Fibroblast of the aortic adventitia (primary cell): ENCODE data around the gene ACP6. TPM values are rescaled to one million over a fixed set of nuclear protein-coding genes. Genes with fewer than 3 reads are reported as not detected.

Source experiments
- DNase-seq: peaks from one replicate; pipeline ENCODE4 v3.0.0-alpha.2; 2010; ENCODE audit warnings: low read depth
- H3K4me3 ChIP-seq: 2 replicates; pipeline ENCODE4 v1.5.1; 2011; ENCODE audit warnings: low read depth, mild to moderate bottlenecking, control low read depth, low read length, moderate library complexity
- total RNA-seq: library from RNA; depleted of rRNA; stranded (reverse); fragments of >200 nt; gene quantifications from 2 replicates; pipeline ENCODE4 v1.2.3, GENCODE V29; 2012; ENCODE audit warnings: low replicate concordance
- TF ChIP-seq, protein P1 (sequence below): IDR thresholded peaks from 2 replicates; pipeline ENCODE4 v1.5.1; 2011; ENCODE audit warnings: mild to moderate bottlenecking, low read length, control low read depth, inconsistent platforms; ENCODE audit not compliant: insufficient read depth

Gene ACP6
- total RNA-seq, 1 donor: 3.5 TPM

DNA sequence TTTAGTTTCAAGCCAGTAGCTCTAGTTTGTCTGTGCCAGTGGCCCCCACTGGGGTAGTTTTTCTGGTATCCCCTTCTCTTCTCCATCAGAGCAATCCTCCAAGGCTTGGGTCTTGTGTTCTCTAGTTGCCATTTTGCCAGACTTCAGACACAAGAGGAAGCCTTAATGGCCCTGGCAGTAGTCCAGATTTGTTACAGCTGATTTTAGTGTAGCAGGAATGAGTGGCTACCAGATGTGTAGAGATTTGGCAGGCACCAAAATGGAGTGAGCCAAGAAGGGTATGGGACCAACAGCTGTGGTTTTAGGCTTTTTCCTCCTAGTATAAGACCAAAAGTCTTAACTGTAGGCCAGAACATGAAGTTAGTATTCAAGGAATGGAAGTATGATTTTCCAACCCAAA, 56.8 kb downstream of the ACP6 start:
- no peak overlapping the region for H3K4me3 ChIP-seq
- peak; percentile 49 for DNase-seq
- TF ChIP-seq, protein P1, sequence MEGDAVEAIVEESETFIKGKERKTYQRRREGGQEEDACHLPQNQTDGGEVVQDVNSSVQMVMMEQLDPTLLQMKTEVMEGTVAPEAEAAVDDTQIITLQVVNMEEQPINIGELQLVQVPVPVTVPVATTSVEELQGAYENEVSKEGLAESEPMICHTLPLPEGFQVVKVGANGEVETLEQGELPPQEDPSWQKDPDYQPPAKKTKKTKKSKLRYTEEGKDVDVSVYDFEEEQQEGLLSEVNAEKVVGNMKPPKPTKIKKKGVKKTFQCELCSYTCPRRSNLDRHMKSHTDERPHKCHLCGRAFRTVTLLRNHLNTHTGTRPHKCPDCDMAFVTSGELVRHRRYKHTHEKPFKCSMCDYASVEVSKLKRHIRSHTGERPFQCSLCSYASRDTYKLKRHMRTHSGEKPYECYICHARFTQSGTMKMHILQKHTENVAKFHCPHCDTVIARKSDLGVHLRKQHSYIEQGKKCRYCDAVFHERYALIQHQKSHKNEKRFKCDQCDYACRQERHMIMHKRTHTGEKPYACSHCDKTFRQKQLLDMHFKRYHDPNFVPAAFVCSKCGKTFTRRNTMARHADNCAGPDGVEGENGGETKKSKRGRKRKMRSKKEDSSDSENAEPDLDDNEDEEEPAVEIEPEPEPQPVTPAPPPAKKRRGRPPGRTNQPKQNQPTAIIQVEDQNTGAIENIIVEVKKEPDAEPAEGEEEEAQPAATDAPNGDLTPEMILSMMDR: no peak

DNA sequence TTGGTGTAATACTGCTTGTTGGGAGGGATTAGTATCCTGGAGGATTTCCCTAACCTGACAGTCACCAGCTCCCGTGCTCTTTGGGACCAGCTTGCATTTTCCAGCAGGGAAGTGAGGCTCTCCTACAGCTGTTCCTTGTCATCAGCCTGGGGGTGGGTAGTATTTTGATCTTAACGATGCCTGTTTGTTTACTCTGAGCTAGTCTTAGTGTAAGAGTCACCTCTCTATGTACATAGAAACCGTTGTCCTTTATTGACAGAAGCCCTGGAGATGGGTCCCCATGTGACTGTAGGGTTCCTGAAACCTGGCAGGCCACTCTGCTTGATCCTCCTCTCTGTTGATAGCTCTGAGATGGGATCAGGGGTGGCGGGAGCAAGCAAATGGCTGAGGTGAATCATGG, 58.0 kb downstream of the ACP6 start:
- TF ChIP-seq, protein P1: no peak
- H3K4me3 ChIP-seq: no peak overlapping the region
- DNase-seq: no peak

DNA sequence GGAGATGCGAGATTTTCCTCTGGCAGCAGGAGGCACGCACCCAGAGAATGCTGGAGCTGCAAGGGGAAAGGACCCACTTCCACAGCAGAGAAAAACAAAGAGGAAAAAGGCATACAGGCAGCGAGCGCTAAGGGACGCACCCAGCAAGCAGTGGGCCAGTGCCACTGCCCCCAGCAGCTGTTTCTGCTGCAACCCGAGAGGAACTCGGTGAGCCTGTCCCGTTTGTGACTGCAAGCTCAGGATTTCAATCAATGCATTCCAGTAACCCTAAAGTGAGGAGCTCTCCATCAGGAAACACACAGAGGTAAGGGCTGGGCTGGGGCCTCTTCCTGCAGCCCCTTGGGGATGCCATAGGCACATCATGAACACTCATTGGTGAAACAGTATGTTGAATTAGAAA, 58.7 kb downstream of the ACP6 start:
- DNase-seq: no peak
- H3K4me3 ChIP-seq: no peak overlapping the region
- TF ChIP-seq, protein P1: no peak

DNA sequence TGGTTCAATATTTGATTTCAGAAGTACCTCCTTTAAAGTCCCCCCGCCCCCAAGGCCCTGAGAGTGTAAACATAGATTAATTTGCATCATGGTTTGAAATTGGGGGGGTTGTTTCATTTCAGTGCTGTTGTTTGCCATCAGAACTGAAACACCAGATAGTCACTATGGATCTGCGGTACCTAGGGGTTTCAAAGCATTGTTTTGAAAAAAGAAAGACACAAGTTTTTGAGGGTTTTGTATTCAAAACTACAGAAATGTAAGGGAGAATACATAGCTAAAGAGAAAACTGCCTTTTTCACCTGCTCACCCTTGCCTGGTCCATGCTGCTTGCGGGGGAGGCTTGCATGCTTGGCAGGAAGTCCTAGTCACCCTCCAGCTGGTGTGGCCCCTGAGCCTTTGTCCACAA, 59.3 kb downstream of the ACP6 start:
- TF ChIP-seq, protein P1: no peak
- H3K4me3 ChIP-seq: no peak overlapping the region
- DNase-seq: no peak

DNA sequence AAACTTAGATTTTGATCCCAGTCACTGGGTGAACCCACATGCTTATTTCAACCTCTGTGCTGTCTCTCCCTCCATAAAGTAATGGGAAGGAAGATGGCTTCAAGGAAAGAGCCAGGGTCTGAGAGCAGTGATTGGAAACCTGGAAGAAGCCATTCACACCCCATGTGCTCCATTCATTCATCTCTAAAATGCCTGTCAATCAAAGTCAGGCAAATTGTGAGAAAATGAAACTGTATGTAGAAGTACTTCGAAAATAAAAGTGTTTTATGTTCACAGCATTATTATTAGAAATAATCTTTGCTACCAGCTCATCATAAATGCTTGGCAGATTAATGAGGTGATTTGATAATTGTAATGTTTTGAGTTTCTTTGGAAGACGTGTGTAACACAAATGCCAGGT, 61.0 kb downstream of the ACP6 start:
- no peak overlapping the region for H3K4me3 ChIP-seq
- no peak for DNase-seq
- TF ChIP-seq, protein P1: no peak

DNA sequence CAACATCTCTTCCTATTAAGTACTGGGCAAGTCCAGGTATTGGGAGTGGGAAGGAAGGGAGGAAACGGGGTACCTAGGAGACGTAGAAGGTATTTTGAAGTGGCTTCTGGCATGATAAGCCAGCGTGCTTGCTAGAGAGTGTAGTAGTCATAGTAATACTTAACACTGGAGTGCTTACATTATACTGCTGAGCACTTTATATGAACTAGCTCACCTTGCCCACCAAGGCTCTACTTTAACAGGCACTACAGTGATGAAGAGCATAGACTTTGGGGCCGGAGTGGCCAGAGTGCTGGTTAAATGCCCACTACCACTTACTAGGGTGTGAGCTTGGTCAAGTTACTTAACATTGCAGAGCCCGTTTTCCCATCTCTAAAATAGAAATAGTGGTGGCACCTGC, 61.7 kb downstream of the ACP6 start:
- TF ChIP-seq, protein P1: no peak
- no peak overlapping the region for H3K4me3 ChIP-seq
- DNase-seq: no peak

DNA sequence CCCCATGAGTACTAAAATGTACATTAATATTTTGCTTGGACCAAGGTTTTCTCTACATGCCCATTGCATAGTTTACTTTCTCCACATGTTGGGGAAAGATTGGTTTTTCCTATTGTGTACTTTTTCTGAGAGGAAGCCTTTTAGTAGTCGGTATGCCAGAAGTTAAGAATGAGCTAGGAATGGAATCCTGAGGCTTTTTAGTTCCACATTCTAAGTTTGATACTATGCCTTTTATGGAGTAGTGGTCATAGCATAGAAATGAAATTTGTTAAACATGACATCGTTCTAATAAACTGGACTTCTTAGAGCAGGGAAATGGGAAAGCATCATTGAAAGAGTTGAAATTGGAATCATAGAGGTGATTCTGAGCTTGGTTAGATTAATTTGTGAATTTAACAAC, 64.7 kb downstream of the ACP6 start:
- DNase-seq: no peak
- H3K4me3 ChIP-seq: no peak overlapping the region
- TF ChIP-seq, protein P1: no peak
